GM23338 (cell line): ENCODE measurements around the gene F8. TPM values are rescaled to one million over a fixed set of nuclear protein-coding genes. Genes with fewer than 3 reads are reported as not detected.

Experiments used
- ATAC-seq: fragments of 200-7000 bp; cut with Tn5 transposase; 3 replicates; pipeline ENCODE4 v1.9.1; 2020
- DNase-seq: peaks from one replicate; pipeline ENCODE4 v3.0.0-alpha.2; 2015; ENCODE audit warnings: low spot score
- H2AFZ ChIP-seq: fragments of 200-600 bp; sonication (generic); 2 replicates; pipeline ENCODE4 v1.8.0; 2016; ENCODE audit warnings: antibody characterized with exemption, mild to moderate bottlenecking, moderate library complexity
- H3F3A ChIP-seq: fragments of 200-600 bp; sonication (generic); replicated peaks from 2 replicates; pipeline ENCODE4 v1.8.0; 2017; ENCODE audit warnings: antibody characterized with exemption, mixed run types, low read depth
- H3K27ac ChIP-seq: fragments of 200-600 bp; sonication (generic); 2 replicates; pipeline ENCODE4 v1.6.1; 2016; ENCODE audit warnings: low read depth
- H3K27me3 ChIP-seq: fragments of 200-600 bp; sonication (generic); 2 replicates; pipeline ENCODE4 v1.8.0; 2016; ENCODE audit warnings: mild to moderate bottlenecking, mixed run types, moderate library complexity; ENCODE audit not compliant: insufficient read depth
- H3K36me3 ChIP-seq: fragments of 200-600 bp; sonication (generic); 2 replicates; pipeline ENCODE4 v1.8.0; 2016; ENCODE audit warnings: mild to moderate bottlenecking; ENCODE audit not compliant: insufficient read depth
- H3K4me1 ChIP-seq: fragments of 200-600 bp; sonication (generic); 2 replicates; pipeline ENCODE4 v1.8.0; 2016; ENCODE audit warnings: mild to moderate bottlenecking, moderate library complexity; ENCODE audit not compliant: insufficient read depth
- H3K4me2 ChIP-seq: fragments of 200-600 bp; sonication (generic); 2 replicates; pipeline ENCODE4 v1.7.1; 2017; ENCODE audit warnings: mixed run types
- H3K4me3 ChIP-seq: fragments of 200-600 bp; sonication (generic); 2 replicates; pipeline ENCODE4 v1.6.1; 2016; ENCODE audit warnings: mixed run types
- H3K79me2 ChIP-seq: fragments of 200-600 bp; sonication (generic); replicated peaks from 2 replicates; pipeline ENCODE4 v1.8.0; 2017; ENCODE audit warnings: mild to moderate bottlenecking; ENCODE audit not compliant: insufficient read depth
- H3K9me2 ChIP-seq: fragments of 200-600 bp; sonication (generic); 2 replicates; pipeline ENCODE4 v1.8.0; 2017; ENCODE audit not compliant: insufficient read depth
- H4K20me1 ChIP-seq: fragments of 200-600 bp; sonication (generic); replicated peaks from 2 replicates; pipeline ENCODE4 v1.8.0; 2017; ENCODE audit warnings: mild to moderate bottlenecking; ENCODE audit not compliant: insufficient read depth
- H3K27ac Mint-ChIP-seq: 2 replicates; pipeline ENCODE4 v1.8.0; 2020; ENCODE audit warnings: inconsistent platforms, mild to moderate bottlenecking, moderate library complexity, mixed read lengths
- H3K27me3 Mint-ChIP-seq: 3 replicates; pipeline ENCODE4 v1.8.0; 2022; ENCODE audit warnings: low read depth, mild to moderate bottlenecking, moderate library complexity, mixed read lengths, inconsistent platforms; ENCODE audit not compliant: insufficient read depth, poor library complexity
- H3K36me3 Mint-ChIP-seq: 3 replicates; pipeline ENCODE4 v1.8.0; 2021; ENCODE audit warnings: low read depth, mild to moderate bottlenecking, inconsistent platforms, moderate library complexity, mixed read lengths
- H3K4me1 Mint-ChIP-seq: 3 replicates; pipeline ENCODE4 v1.8.0; 2020; ENCODE audit warnings: mild to moderate bottlenecking, inconsistent platforms, mixed read lengths
- H3K4me3 Mint-ChIP-seq: 3 replicates; pipeline ENCODE4 v1.8.0; 2021; ENCODE audit warnings: moderate library complexity, mild to moderate bottlenecking, inconsistent platforms, mixed read lengths
- H3K9me3 Mint-ChIP-seq: 3 replicates; pipeline ENCODE4 v1.8.0; 2020; ENCODE audit warnings: moderate library complexity, mild to moderate bottlenecking, inconsistent platforms, mixed read lengths
- CTCF ChIP-seq, 2 experiments: fragments of 200-600 bp in 1 of 2; sonication (generic) in 1 of 2; conservative IDR thresholded peaks; 2 replicates each; pipeline versions ENCODE4 v1.5.1 to v1.6.1; 2016 to 2017; ENCODE audit warnings: antibody characterized with exemption in 2 of 2, low read depth in 2 of 2, mild to moderate bottlenecking in 2 of 2, moderate library complexity in 1 of 2
- EZH2phosphoT487 ChIP-seq: fragments of 200-600 bp; sonication (generic); IDR thresholded peaks from one replicate; pipeline ENCODE4 v1.8.1; 2018; ENCODE audit warnings: antibody characterized with exemption; ENCODE audit not compliant: unreplicated experiment
- NANOG ChIP-seq: IDR thresholded peaks from 2 replicates; pipeline ENCODE4 v1.6.1; 2016; ENCODE audit warnings: antibody characterized with exemption, borderline replicate concordance
- REST ChIP-seq: IDR thresholded peaks from one replicate; pipeline ENCODE4 v1.6.1; 2018; ENCODE audit warnings: antibody characterized with exemption; ENCODE audit not compliant: unreplicated experiment
- STAT1 ChIP-seq: IDR thresholded peaks from one replicate; pipeline ENCODE4 v1.6.1; 2016; ENCODE audit warnings: antibody characterized with exemption; ENCODE audit not compliant: unreplicated experiment
- ZNF114 ChIP-seq: fragments of 250-450 bp; sonication (Bioruptor Pico); IDR thresholded peaks from 2 replicates; pipeline ENCODE4 v1.5.0; 2020; ENCODE audit warnings: mild to moderate bottlenecking, moderate library complexity
- ZNF331 ChIP-seq: fragments of 250-450 bp; sonication (Bioruptor Pico); IDR thresholded peaks from 2 replicates; pipeline ENCODE4 v1.5.0; 2020; ENCODE audit warnings: low read depth, mild to moderate bottlenecking, moderate library complexity
- ZNF462 ChIP-seq: fragments of 250-450 bp; sonication (Bioruptor Pico); IDR thresholded peaks from 2 replicates; pipeline ENCODE4 v1.5.0; 2020; ENCODE audit warnings: mild to moderate bottlenecking, moderate library complexity
- polyA plus RNA-seq: library from polyadenylated mRNA; unstranded; fragments of >200 nt; fragmentation: Nextera tagmentation; extraction: Ambion mirVana; gene quantifications from 2 replicates; pipeline ENCODE4 v1.2.1, GENCODE V29; 2016
- total RNA-seq: library from RNA; depleted of rRNA; stranded (reverse); fragments of >200 nt; shearing (Covaris generic); gene quantifications from 2 replicates; pipeline ENCODE4 v1.2.3, GENCODE V29; 2014

F8 gene
- total and polyA plus RNA-seq, 2 experiments from 2014 or later: 0.70 to 1.8 TPM

- Histone ChIP-seq H3F3A (no peaks in the 10 kb centered on the region), H2AFZ (no peak overlapping the region), H3K9me2 (no peaks in the 10 kb centered on the region), H3K27ac (no peak overlapping the region), H3K36me3 (no peaks in the 10 kb centered on the region; the same call in 1 of the 2 replicates), H3K4me3 (no peak overlapping the region), H3K4me1 (no peaks in the 10 kb centered on the region), H4K20me1 (no peaks in the 10 kb centered on the region), H3K27me3 (no peaks in the 10 kb centered on the region), H3K4me2 (no peak overlapping the region), H3K79me2 (no peaks in the 10 kb centered on the region)
- no peaks in the 10 kb centered on the region for H3K4me1 Mint-ChIP-seq
- H3K27ac Mint-ChIP-seq: no peak overlapping the region
- no peaks in the 10 kb centered on the region for H3K27me3 Mint-ChIP-seq
- H3K4me3 Mint-ChIP-seq: no peak overlapping the region
- H3K9me3 Mint-ChIP-seq: no peaks in the 10 kb centered on the region
- peaks cover 3% of the 10 kb centered on the region; the same call in 1 of the 3 replicates for H3K36me3 Mint-ChIP-seq
- DNase-seq (no peak), ATAC-seq (no peak)
- TF ChIP-seq STAT1 (no peak), ZNF114 (CRISPR knock-in tag) (no peak), ZNF331 (no peak)
Observed at GRCh38 chrX:155061760-155062159, 39.2 kb upstream of the F8 start.

- H3K4me3 ChIP-seq: peak overlapping the region; percentile 38; the same call in 1 of the 2 replicates
- peaks cover 10% of the 10 kb centered on the region; the same call in 1 of the 3 replicates for H3K36me3 Mint-ChIP-seq
- TF ChIP-seq NANOG (no peak), STAT1 (no peak), ZNF462 (no peak), CTCF (conservative IDR thresholded peaks at IDR 0.05; ENCODE audit: low read depth in 2 of 2) (peak; percentile 59 to 75), REST (peak; percentile 59), EZH2phosphoT487 (no peak)
Observed at GRCh38 chrX:155056877-155057792, 34.6 kb upstream of the F8 start.

More at GRCh38 chrX:155056877-155057792, 34.6 kb upstream of the F8 start:
- no peaks in the 10 kb centered on the region for H3F3A ChIP-seq
- H3K4me1 ChIP-seq: no peaks in the 10 kb centered on the region
- 0 out of 2 replicates have a peak overlapping the region, but pooled peaks have one; percentile 16 for H2AFZ ChIP-seq
- peak; percentile 76 for DNase-seq
- no peaks in the 10 kb centered on the region for H3K27me3 ChIP-seq
- H3K27ac Mint-ChIP-seq: no peak overlapping the region
- peak overlapping the region; percentile 32; the same call in 1 of the 2 replicates for H3K27ac ChIP-seq
- no peaks in the 10 kb centered on the region for H4K20me1 ChIP-seq
- peak overlapping the region; percentile 55; the same call in 2 of the 3 replicates for H3K4me3 Mint-ChIP-seq
- ATAC-seq: peak; percentile 98
- H3K79me2 ChIP-seq: no peaks in the 10 kb centered on the region
- no peaks in the 10 kb centered on the region; the same call in 1 of the 2 replicates for H3K36me3 ChIP-seq
- H3K9me3 Mint-ChIP-seq: no peaks in the 10 kb centered on the region
- no peaks in the 10 kb centered on the region for H3K4me1 Mint-ChIP-seq
- H3K4me2 ChIP-seq: peak overlapping the region; percentile 60
- H3K9me2 ChIP-seq: no peaks in the 10 kb centered on the region
- H3K27me3 Mint-ChIP-seq: peaks cover 2% of the 10 kb centered on the region
